Effector CD4-positive, alpha-beta T cell (primary cell): ENCODE results near the gene PERM1.
"Not testable (repeated sequence)": the region's sequence is repeated elsewhere in the genome, so short reads cannot be mapped to it uniquely, and the experiment has no call there.

Experiments used
- DNase-seq: peaks from one replicate; pipeline ENCODE4 v3.0.0-alpha.2; 2020

Gene PERM1

GRCh38 chr1:978069-978834, 3.6 kb downstream of the PERM1 start:
- DNase-seq = no peak

- not testable (repeated sequence) for DNase-seq
These were observed 5.1 kb downstream of the PERM1 start for GRCh38 chr1:976791-977190.

- DNase-seq = no peak
These were observed 5.8 kb downstream of the PERM1 start for GRCh38 chr1:975896-976683.

DNA sequence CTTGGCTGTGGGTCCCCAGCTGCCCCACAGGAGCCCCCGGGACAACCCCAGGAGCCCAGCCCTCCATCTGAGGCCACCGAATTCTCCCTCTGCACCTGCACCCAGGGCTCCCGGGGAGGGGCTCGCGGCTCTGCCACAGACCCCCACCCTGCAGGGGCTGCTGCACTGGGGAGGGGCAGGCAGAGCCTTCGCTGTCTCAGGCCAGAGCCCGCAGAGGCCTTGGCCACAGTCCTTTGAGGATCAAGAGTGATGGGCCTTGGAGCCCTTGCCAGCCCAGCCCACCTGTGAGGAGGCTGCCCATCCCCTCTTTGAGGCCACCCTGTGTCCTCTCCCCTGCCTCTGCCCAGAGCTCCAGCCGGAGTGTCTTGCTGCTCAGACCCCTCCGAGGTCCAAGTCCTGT, 6.5 kb downstream of the PERM1 start:
- DNase-seq = no peak

- no peak for DNase-seq
These were observed 7.1 kb downstream of the PERM1 start for GRCh38 chr1:974687-975328.

DNA sequence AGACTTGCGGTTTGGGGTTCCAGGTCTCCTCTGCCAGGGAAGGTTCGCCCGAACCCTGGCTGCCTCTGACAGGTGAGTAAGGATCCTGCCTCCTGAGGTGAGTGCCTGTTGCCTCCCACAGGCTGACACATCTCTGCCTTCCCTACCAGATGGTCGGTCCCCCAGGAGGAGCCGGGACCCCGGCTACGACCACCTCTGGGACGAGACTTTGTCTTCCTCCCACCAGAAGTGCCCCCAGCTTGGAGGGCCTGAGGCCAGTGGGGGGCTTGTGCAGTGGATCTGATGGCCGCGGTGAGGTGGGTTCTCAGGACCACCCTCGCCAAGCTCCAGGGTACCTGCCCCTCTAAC, 7.6 kb downstream of the PERM1 start:
- no peak for DNase-seq

DNA sequence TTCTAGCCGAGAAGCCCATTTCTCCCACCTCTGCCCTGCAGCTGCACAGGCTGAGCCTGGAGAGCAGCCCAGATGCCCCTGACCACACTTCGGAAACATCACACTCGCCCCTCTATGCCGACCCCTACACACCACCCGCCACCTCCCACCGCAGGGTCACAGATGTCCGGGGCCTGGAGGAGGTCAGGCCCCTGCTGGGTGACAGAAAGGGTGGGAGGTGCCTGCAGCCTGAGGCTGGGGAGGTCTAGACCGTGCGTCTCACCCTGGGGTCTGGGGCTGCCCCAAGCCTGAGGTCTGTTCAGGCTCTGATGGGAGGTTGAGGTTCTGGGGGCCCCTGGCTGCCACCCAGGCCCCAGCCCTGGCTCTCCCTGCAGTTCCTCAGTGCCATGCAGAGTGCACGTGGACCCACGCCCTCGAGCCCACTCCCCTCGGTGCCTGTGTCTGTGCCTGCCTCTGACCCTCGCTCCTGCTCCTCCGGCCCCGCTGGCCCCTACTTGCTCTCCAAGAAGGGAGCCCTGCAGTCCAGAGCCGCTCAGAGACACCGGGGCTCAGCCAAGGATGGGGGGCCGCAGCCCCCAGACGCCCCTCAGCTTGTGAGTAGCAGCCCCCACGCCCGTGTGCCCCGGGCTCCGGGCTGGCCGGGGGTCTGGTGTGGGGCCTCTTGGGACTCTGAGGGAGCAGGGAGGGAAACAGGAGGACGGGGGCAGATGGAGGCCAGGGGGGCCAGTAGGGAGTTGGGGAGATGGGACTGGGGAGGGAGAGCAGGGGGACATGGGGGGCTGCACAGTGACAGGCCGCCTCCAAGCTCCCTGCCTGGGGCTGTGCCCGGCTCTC, 8.2 kb downstream of the PERM1 start:
- no peak for DNase-seq

- no peak for DNase-seq
These were observed 9.0 kb downstream of the PERM1 start for GRCh38 chr1:972726-973458.

DNA sequence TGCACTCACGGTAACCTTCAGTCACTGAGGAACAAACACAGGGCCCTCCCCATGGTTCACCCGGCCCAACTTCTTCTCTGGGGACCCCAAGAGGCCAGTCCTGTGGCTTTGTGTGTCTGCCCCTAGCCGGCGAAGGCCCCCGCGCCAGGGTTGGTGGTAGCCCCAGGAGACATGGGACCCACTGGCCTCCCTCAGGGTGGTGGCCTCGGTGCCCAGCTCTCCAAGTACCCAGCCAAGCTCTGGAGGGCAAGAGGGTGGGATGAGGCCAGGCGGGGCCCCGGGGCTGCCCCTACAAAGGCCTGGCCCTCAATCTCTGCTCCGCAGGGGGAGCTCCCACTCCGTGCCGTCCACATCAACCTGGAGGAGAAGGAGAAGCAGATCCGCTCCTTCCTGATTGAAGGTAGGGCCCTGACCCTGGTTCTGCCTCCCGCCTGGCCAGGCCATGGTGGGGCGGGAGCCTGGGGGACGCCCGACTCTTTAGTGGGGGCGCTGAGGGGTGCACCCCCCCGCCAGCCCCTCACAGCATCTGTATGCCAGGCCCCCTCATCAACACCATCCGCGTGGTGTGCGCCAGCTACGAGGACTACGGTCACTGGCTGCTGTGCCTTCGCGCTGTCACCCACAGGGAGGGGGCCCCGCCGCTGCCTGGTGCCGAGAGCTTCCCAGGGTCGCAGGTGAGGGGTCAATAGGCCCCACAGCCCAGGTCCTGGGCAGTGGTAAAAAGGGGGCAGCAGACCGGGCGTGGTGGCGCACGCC, 10.0 kb downstream of the PERM1 start:
- no peak for DNase-seq

GRCh38 chr1:970973-971730, 10.7 kb downstream of the PERM1 start:
- DNase-seq = no peak

- DNase-seq = no peak
These were observed 11.5 kb downstream of the PERM1 start for GRCh38 chr1:970242-970972.

DNA sequence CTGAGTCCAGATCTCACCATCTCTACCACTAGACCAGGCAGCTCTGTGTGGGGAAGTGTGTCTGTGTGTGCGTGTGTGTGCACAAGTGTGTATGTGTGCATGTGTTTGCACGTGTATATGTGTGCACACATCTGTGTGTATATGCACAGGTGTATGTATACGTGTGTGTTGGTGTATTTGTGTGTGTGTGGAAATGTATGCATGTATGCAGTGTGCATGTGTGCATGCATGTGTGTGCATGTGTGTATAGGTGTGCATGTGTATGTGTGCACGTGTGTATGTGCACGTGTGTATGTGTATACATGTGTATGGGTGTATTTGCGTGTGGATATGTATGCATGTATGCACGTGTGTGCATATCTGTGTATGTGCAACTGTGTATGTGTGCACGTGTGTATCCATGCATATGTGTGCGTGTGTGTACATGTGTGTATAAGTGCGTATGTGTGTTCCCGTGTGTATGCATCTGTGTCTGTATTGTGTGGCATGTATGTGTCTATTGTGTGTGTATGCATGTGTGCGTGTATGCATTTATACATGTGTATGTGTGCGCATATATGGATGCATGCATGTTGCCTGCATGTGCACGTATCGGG, 12.5 kb downstream of the PERM1 start:
- no peak for DNase-seq

GRCh38 chr1:967466-968343, 14.2 kb downstream of the PERM1 start:
- no peak for DNase-seq

- DNase-seq = peak; percentile 71
These were observed 15.1 kb downstream of the PERM1 start for GRCh38 chr1:966704-967300.

DNA sequence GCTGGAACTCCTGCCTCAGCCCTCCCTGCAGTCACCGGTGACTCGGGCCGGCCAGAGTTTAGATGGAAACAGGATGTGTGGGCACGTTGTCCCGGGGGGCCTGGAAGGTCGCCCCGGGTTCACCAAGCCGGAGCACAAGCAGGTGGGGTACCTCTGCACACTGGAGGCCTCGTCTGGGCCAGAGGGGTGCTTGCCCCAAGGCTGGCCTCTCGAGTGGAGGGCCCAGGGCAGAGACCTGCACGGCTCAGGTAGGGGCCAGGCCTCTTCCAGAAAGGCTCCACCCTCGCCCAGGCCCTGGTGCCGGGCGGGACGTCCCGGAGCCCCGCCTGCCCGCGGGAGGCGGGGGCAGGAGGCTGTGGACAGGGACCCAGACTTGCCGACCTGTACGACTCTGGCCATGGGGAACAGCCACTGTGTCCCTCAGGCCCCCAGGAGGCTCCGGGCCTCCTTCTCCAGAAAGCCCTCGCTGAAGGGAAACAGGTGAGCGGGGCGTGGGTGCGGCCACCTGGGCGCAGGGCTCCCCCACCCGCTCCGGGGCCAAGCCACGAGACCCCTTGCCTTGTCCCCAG, 15.7 kb downstream of the PERM1 start, which contains the start of gene PLEKHN1:
Gene PLEKHN1 (plus strand): TSS at position 348 of the 569 bp plus-strand sequence. CDS start 50 bp downstream, at position 398.
- DNase-seq = no peak

GRCh38 chr1:965526-966134, 16.3 kb downstream of the PERM1 start:
- no peak for DNase-seq
